Body of pancreas (tissue), 4 donors: Measurements from ENCODE around the gene ITIH4.

Experiments used
- POLR2A ChIP-seq, 3 donors: fragments of 450-650 bp; IDR thresholded peaks; one replicate each; pipeline ENCODE4 v1.6.1; 2016; ENCODE audit warnings: antibody characterized with exemption in 3 of 3, mild to moderate bottlenecking in 2 of 3
- TF ChIP-seq, protein P1 (sequence below), 7 experiments: fragments of 450-650 bp in 4 of 7; fragments of 200-600 bp in 3 of 7; sonication (generic) in 3 of 7; IDR thresholded peaks; one replicate each; pipeline ENCODE4 v1.5.1; 2016 to 2019; ENCODE audit warnings: antibody characterized with exemption in 7 of 7

DNA sequence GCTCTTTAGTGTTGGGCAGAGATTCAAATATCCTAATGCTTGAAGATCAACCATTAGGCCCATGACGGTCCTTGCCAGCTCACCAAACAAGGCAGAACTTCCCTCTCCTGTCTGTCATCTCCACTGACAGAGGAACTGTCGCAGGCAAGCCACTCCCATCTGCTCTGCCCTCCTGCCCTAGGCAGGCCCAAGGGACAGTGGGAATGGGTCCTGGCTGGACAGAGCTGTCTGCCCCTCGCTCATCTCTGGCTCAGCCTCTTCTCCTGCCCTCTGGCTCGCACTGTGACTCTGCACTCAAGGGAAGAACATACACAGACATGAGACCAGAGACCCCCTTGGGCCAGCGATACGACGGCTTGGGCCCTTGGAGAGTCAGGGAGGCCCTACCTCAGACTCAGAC, 12.0 kb upstream of the ITIH4 start:
- TF ChIP-seq, protein P1, sequence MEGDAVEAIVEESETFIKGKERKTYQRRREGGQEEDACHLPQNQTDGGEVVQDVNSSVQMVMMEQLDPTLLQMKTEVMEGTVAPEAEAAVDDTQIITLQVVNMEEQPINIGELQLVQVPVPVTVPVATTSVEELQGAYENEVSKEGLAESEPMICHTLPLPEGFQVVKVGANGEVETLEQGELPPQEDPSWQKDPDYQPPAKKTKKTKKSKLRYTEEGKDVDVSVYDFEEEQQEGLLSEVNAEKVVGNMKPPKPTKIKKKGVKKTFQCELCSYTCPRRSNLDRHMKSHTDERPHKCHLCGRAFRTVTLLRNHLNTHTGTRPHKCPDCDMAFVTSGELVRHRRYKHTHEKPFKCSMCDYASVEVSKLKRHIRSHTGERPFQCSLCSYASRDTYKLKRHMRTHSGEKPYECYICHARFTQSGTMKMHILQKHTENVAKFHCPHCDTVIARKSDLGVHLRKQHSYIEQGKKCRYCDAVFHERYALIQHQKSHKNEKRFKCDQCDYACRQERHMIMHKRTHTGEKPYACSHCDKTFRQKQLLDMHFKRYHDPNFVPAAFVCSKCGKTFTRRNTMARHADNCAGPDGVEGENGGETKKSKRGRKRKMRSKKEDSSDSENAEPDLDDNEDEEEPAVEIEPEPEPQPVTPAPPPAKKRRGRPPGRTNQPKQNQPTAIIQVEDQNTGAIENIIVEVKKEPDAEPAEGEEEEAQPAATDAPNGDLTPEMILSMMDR (IDR thresholded peaks at IDR 0.05), result no peak
- TF ChIP-seq POLR2A (IDR thresholded peaks at IDR 0.05), result no peak
